ENCODE measurements around the gene CCK. TPM values are rescaled to one million over a fixed set of nuclear protein-coding genes. Genes with fewer than 3 reads are reported as not detected.

Gene CCK
- total RNA-seq, 1 donor from 2014 or later, result not detected

DNA sequence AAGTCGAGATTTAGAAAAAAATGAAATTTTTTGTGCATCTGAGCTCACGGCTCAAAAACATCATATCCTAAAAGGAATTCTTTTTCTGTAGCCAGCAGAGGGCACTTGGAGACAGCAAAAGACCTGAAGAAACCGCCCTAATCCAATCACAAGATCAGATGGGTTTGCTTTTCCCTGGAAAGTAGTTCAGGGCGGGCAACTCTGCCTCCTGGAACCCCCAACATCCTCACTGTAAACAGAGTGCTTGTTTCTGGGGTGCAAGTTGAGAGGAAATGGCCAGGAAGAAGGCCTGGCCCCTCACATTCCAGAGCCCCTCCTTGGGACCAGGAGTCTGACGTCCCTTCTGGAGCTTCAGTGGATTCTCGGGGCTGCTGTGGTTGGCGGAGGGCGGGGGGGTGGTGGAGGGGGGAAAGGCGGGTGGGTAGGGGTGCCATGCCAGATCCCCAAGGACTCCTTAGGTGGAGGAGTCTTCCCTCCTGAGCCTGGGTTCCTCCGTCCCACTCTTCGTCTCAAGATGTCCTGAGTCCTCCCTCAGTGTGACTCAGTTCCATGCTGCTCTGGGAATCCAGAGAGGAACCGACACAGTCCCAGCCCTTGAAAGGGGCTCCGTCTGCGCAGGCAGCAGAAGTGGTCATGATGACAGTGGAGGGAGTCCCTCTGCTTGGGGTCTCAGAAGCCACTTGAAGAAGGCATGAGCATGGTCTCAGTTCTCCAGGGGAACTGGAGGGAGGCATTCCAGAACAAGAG is 35.9 kb downstream of the CCK start:
- no peak for DNase-seq (ENCODE audit: low read depth, low spot score)
- TF ChIP-seq, protein P1, sequence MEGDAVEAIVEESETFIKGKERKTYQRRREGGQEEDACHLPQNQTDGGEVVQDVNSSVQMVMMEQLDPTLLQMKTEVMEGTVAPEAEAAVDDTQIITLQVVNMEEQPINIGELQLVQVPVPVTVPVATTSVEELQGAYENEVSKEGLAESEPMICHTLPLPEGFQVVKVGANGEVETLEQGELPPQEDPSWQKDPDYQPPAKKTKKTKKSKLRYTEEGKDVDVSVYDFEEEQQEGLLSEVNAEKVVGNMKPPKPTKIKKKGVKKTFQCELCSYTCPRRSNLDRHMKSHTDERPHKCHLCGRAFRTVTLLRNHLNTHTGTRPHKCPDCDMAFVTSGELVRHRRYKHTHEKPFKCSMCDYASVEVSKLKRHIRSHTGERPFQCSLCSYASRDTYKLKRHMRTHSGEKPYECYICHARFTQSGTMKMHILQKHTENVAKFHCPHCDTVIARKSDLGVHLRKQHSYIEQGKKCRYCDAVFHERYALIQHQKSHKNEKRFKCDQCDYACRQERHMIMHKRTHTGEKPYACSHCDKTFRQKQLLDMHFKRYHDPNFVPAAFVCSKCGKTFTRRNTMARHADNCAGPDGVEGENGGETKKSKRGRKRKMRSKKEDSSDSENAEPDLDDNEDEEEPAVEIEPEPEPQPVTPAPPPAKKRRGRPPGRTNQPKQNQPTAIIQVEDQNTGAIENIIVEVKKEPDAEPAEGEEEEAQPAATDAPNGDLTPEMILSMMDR (conservative IDR thresholded peaks at IDR 0.05), result peak; percentile 72
- H3K4me1 Mint-ChIP-seq, result peaks cover 7% of the 10 kb centered on the region
- H3K27me3 Mint-ChIP-seq (ENCODE audit: low read depth), result peaks cover 5% of the 10 kb centered on the region
- peak overlapping the region; percentile 43 for H3K27ac Mint-ChIP-seq (ENCODE audit: unreplicated experiment)
- peaks cover 3% of the 10 kb centered on the region for H3K36me3 Mint-ChIP-seq (ENCODE audit: low read depth)
- H3K4me3 Mint-ChIP-seq, result no peak overlapping the region
- H3K9me3 Mint-ChIP-seq, result no peaks in the 10 kb centered on the region

DNA sequence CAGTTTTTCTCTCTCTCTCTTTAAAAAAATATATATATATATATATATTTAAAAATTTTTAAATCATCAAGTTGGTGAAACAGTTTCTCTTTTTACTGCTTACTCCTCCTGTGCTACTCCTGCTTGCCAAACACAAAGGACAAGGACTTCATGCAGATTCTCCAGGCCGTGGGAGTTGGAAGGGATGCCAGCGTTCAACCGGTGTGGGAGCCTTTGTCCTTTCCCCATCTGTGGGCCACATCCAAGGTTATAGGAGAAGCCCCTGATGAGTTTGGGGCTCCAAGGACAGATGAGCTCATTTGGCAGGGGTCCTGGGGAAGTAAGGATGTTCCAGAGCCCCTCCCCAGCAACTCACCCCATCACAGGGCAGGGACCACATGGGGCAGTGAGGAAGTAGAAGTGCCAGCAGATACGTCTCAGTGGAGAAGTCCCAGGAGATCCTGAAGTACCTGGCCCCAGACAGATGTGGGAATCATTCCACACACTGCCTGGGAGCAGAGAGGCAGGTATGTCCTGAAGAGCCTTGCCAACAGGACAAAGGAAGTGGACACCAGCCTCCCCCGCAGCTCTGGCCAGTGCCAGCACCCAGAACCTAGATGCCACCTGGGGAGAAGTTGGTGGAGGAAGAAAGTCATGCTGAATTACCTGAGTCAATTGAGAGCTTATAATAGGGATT is 36.6 kb downstream of the CCK start:
- H3K4me1 Mint-ChIP-seq, result peaks cover 7% of the 10 kb centered on the region

DNA sequence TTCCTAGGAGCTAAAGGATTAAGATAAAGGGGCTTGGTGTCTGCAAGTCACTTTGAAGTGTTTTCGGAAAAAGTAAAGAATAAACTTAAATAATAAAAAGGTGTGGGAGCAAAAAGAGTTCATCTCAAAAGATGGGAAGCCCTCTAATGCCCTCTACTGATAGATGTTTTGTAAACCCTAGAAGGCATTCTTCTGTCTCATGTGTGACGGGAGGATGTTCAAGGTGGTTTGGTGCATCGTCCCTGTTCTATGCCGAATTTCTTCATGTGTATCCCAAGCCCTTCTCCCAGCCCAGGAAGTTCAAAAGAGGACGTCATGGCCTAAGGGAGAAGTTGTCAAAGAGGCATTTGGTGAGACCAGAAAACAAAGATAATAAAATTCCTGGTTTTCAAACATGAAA is 37.2 kb downstream of the CCK start:
- Mint-ChIP-seq H3K27ac (ENCODE audit: unreplicated experiment) (no peak overlapping the region), H3K36me3 (ENCODE audit: low read depth) (peaks cover 11% of the 10 kb centered on the region), H3K9me3 (no peaks in the 10 kb centered on the region), H3K27me3 (ENCODE audit: low read depth) (no peaks in the 10 kb centered on the region), H3K4me1 (peaks cover 7% of the 10 kb centered on the region), H3K4me3 (no peak overlapping the region)
- TF ChIP-seq, protein P1 (conservative IDR thresholded peaks at IDR 0.05), result peak; percentile 50
- no peak for DNase-seq (ENCODE audit: low read depth, low spot score)

More for the DNA sequence above, 36.6 kb downstream of the CCK start:
- Mint-ChIP-seq H3K36me3 (ENCODE audit: low read depth) (peaks cover 5% of the 10 kb centered on the region), H3K4me3 (no peak overlapping the region), H3K27ac (ENCODE audit: unreplicated experiment) (peak overlapping the region; percentile 43), H3K9me3 (no peaks in the 10 kb centered on the region), H3K27me3 (ENCODE audit: low read depth) (peaks cover 4% of the 10 kb centered on the region)
- DNase-seq (ENCODE audit: low read depth, low spot score), result no peak
- TF ChIP-seq, protein P1 (conservative IDR thresholded peaks at IDR 0.05), result no peak

DNA sequence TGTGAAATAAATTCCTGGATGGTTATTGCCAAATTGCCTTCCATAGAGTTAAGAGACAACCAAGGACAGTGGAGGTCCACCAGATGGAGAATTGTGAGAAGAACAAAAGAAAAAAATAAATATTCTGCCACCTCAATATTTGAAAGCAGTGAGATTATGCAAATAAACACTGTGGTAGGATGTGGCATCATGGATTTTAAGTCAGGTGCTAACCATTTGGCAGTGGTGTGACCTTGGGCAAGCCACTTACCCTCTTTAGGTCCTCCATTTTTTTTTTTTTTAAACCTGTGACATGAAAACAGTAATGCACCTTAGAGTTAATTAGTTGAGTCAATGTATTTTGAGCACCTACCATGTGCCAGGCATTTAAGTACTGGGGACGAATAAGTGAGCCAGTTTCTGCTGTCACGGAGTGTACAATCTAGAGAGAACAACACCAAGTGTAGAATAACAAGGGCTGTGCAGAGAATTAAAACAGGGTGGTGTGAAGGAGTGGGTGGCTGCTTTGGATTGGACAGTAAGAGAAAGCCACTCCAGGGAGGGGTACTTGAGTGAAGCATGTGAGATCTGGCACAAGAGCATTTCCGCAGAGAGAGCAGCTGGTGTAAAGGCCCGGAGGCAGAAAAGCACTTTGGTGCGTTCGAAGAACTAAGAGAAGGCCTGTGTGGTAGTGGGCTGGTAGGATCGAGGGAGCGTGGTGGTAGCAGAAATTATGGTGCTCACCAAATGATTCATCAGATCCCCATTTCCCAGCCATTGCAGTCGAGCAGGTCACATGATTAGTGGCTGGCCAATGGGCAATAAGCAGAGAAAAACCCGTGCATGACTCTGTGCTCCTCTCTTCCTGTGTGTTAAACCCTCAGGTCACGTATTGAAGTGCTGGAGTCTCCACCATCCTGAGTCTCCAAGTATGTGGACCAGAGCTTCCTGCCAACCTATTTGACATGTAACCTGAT is 39.2 kb downstream of the CCK start:
- Mint-ChIP-seq H3K36me3 (ENCODE audit: low read depth) (peaks cover 12% of the 10 kb centered on the region), H3K27me3 (ENCODE audit: low read depth) (no peaks in the 10 kb centered on the region), H3K9me3 (no peaks in the 10 kb centered on the region), H3K27ac (ENCODE audit: unreplicated experiment) (no peak overlapping the region), H3K4me3 (no peak overlapping the region), H3K4me1 (peaks cover 7% of the 10 kb centered on the region)
- TF ChIP-seq, protein P1 (conservative IDR thresholded peaks at IDR 0.05), result no peak
- DNase-seq (ENCODE audit: low read depth, low spot score), result no peak
